ENCODE results near the gene USP3.

Gene USP3

DNA sequence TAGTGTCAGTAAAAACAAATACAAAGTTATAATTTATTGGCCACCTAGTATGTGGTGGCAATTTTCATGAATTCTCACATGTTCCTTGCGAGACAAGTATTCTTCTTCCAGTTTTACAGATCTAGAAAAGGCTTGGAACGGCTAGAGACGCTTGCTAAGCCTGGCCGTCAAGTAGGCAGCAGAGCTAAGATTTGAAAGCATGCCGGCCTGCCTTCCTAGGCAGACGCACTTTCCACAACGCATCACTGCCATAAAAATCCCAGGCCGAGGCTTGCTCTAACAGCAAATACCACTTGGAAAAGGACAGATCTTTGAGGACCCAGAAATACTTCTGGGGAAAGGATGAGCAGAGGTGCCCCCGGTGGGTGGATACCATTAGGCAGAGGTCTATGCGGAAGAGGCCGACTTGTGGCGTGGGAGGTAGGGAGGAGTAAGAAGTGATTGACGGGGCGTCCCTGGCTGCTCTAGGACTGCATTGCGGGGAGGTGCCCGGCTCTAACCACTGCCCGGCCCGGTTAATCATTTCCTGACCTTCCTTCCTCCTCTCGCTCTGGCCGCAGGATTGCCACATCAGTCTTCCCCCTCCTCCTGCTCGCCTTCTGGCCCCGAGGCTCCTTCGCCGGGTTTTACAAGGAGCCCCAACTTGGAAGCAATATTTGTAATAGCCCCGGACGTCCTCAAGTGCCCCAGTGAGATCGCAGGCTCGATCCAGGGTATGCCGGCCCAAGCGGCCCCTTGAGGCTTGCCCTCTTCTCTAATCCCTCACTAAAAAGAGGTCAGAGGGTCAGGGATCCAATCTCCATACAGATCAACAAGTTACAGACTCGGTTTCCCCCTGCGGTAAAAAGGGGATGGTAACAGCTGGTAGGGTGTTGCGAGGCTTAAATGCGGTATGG lies 1.3 kb upstream of the USP3 start:
- Histone ChIP-seq H3K4me3 (ENCODE audit: low read depth, low read length) (no peak overlapping the region), H3K27ac (ENCODE audit: low read depth, low read length) (peak overlapping the region; percentile 22), H2AFZ (ENCODE audit: insufficient read depth, low read length, poor library complexity) (peak overlapping the region; percentile 72), H4K8ac (ENCODE audit: low read depth, low read length) (peak overlapping the region; percentile 25), H3K9me3 (ENCODE audit: insufficient read depth, low read depth, low read length) (no peaks in the 10 kb centered on the region), H3K23ac (ENCODE audit: low read length) (no peak overlapping the region), H2BK120ac (ENCODE audit: insufficient read depth, low read length, poor library complexity) (peak overlapping the region; percentile 14), H3K36me3 (ENCODE audit: control insufficient read depth in 1 of 2, insufficient read depth in 2 of 2, low read length in 2 of 2) (no peaks in the 10 kb centered on the region), H4K91ac (ENCODE audit: low read depth, low read length) (peak overlapping the region; percentile 21), H3K27me3 (ENCODE audit: insufficient read depth, low read length) (no peaks in the 10 kb centered on the region), H3K79me1 (ENCODE audit: low read length) (peaks cover 24% of the 10 kb centered on the region), H2BK5ac (ENCODE audit: low read depth, low read length, poor library complexity) (peak overlapping the region; percentile 3), H3K18ac (ENCODE audit: low read length) (peak overlapping the region; percentile 4), H3K79me2 (ENCODE audit: control insufficient read depth, insufficient read depth, low read length, poor library complexity) (peaks cover 12% of the 10 kb centered on the region), H3K4me1 (ENCODE audit: control insufficient read depth in 1 of 2, insufficient read depth in 2 of 2, low read length in 2 of 2) (peaks cover 3 to 14% of the 10 kb centered on the region in 2 experiments), H3K9ac (ENCODE audit: low read length) (no peak overlapping the region), H3K4ac (ENCODE audit: low read depth, low read length) (no peak overlapping the region), H3K14ac (ENCODE audit: low read length) (peak overlapping the region; percentile 45), H2BK12ac (ENCODE audit: low read length) (no peak overlapping the region), H2AK5ac (ENCODE audit: low read length) (no peak overlapping the region), H3K4me2 (ENCODE audit: low read length) (peak overlapping the region; percentile 73), H4K12ac (ENCODE audit: low read depth, low read length) (no peak overlapping the region)
- no CpG with 5 or more reads among the region's 34 CpGs for WGBS (ENCODE audit: extremely low coverage, insufficient coverage, insufficient read length)
- DNase-seq, result peak; percentile 84 to 85

DNA sequence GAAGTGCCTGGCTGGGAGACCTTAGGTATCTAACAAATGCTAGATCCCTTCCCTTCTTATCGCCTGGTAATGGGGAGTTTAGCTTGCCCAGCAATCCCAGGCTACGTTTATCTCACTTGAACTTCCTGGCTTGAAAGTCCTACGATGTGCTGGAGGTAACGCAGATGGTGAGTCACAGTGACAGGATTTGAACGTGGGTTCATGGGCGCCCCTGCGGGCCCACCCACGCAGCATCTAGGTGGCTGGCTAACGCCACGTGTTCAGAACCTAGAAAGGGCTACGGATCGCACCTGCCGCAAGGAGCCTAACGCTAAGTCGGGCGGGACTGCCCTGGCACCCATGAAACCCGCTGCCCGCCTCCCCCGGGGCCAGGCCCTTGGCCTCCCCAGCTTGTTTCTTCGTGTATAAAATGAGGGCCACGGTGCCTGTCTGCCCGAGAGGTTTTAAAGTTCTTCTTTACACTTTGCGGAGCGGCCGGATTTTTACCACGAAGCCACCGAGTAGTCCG lies 600 bp upstream of the USP3 start:
- Histone ChIP-seq H3K79me1 (ENCODE audit: low read length) (peaks cover 24% of the 10 kb centered on the region), H3K23ac (ENCODE audit: low read length) (no peak overlapping the region), H2AK5ac (ENCODE audit: low read length) (no peak overlapping the region), H3K4me3 (ENCODE audit: low read depth, low read length) (peak overlapping the region; percentile 68), H3K9me3 (ENCODE audit: insufficient read depth, low read depth, low read length) (no peaks in the 10 kb centered on the region), H3K27me3 (ENCODE audit: insufficient read depth, low read length) (no peaks in the 10 kb centered on the region), H3K4me1 (ENCODE audit: control insufficient read depth in 1 of 2, insufficient read depth in 2 of 2, low read length in 2 of 2) (peaks cover 3 to 14% of the 10 kb centered on the region in 2 experiments), H2AFZ (ENCODE audit: insufficient read depth, low read length, poor library complexity) (peak overlapping the region; percentile 12), H2BK5ac (ENCODE audit: low read depth, low read length, poor library complexity) (peak overlapping the region; percentile 25), H3K4ac (ENCODE audit: low read depth, low read length) (peak overlapping the region; percentile 26), H2BK12ac (ENCODE audit: low read length) (peak overlapping the region; percentile 2), H4K8ac (ENCODE audit: low read depth, low read length) (peak overlapping the region; percentile 8), H3K4me2 (ENCODE audit: low read length) (peak overlapping the region; percentile 73), H2BK120ac (ENCODE audit: insufficient read depth, low read length, poor library complexity) (peak overlapping the region; percentile 52), H3K14ac (ENCODE audit: low read length) (peak overlapping the region; percentile 45), H3K36me3 (ENCODE audit: control insufficient read depth in 1 of 2, insufficient read depth in 2 of 2, low read length in 2 of 2) (no peaks in the 10 kb centered on the region), H4K12ac (ENCODE audit: low read depth, low read length) (peak overlapping the region; percentile 1), H3K27ac (ENCODE audit: low read depth, low read length) (peak overlapping the region; percentile 22), H3K9ac (ENCODE audit: low read length) (peak overlapping the region; percentile 51), H3K18ac (ENCODE audit: low read length) (peak overlapping the region; percentile 4), H4K91ac (ENCODE audit: low read depth, low read length) (peak overlapping the region; percentile 74), H3K79me2 (ENCODE audit: control insufficient read depth, insufficient read depth, low read length, poor library complexity) (peaks cover 12% of the 10 kb centered on the region)
- WGBS (ENCODE audit: extremely low coverage, insufficient coverage, insufficient read length), result no CpG with 5 or more reads among the region's 28 CpGs
- peak; percentile 87 to 89 for DNase-seq

GRCh38 chr15:63504979-63505841 lies 817 bp downstream of the USP3 start:
- H3K9ac ChIP-seq (ENCODE audit: low read length), result peak overlapping the region; percentile 92
- no peaks in the 10 kb centered on the region for H3K27me3 ChIP-seq (ENCODE audit: insufficient read depth, low read length)
- no CpG with 5 or more reads among the region's 79 CpGs for WGBS (ENCODE audit: extremely low coverage, insufficient coverage, insufficient read length)
- H3K79me2 ChIP-seq (ENCODE audit: control insufficient read depth, insufficient read depth, low read length, poor library complexity), result peaks cover 12% of the 10 kb centered on the region
- peak overlapping the region; percentile 75 for H2AFZ ChIP-seq (ENCODE audit: insufficient read depth, low read length, poor library complexity)
- H3K23ac ChIP-seq (ENCODE audit: low read length), result no peak overlapping the region
- H3K14ac ChIP-seq (ENCODE audit: low read length), result peak overlapping the region; percentile 74
- H4K91ac ChIP-seq (ENCODE audit: low read depth, low read length), result peak overlapping the region; percentile 78
- H2BK12ac ChIP-seq (ENCODE audit: low read length), result no peak overlapping the region
- peaks cover 24% of the 10 kb centered on the region for H3K79me1 ChIP-seq (ENCODE audit: low read length)
- H2BK5ac ChIP-seq (ENCODE audit: low read depth, low read length, poor library complexity), result peak overlapping the region; percentile 42
- H2BK120ac ChIP-seq (ENCODE audit: insufficient read depth, low read length, poor library complexity), result peak overlapping the region; percentile 18
- H3K4me2 ChIP-seq (ENCODE audit: low read length), result peak overlapping the region; percentile 61
- H3K18ac ChIP-seq (ENCODE audit: low read length), result peak overlapping the region; percentile 38
- H3K27ac ChIP-seq (ENCODE audit: low read depth, low read length), result peak overlapping the region; percentile 62
- H2AK5ac ChIP-seq (ENCODE audit: low read length), result peak overlapping the region; percentile 35
- H3K4me3 ChIP-seq (ENCODE audit: low read depth, low read length), result peak overlapping the region; percentile 95
- no peaks in the 10 kb centered on the region for H3K36me3 ChIP-seq (ENCODE audit: control insufficient read depth in 1 of 2, insufficient read depth in 2 of 2, low read length in 2 of 2)
- peak; percentile 67 to 69 for DNase-seq
- peak overlapping the region; percentile 57 for H4K12ac ChIP-seq (ENCODE audit: low read depth, low read length)
- peak overlapping the region; percentile 78 for H4K8ac ChIP-seq (ENCODE audit: low read depth, low read length)
- no peaks in the 10 kb centered on the region for H3K9me3 ChIP-seq (ENCODE audit: insufficient read depth, low read depth, low read length)
- H3K4ac ChIP-seq (ENCODE audit: low read depth, low read length), result peak overlapping the region; percentile 87
- peaks cover 3 to 14% of the 10 kb centered on the region in 2 experiments for H3K4me1 ChIP-seq (ENCODE audit: control insufficient read depth in 1 of 2, insufficient read depth in 2 of 2, low read length in 2 of 2)

- Histone ChIP-seq H3K4ac (ENCODE audit: low read depth, low read length) (peak overlapping the region; percentile 87), H3K14ac (ENCODE audit: low read length) (no peak overlapping the region), H3K9ac (ENCODE audit: low read length) (no peak overlapping the region), H3K79me1 (ENCODE audit: low read length) (peaks cover 24% of the 10 kb centered on the region), H2BK5ac (ENCODE audit: low read depth, low read length, poor library complexity) (no peak overlapping the region), H3K27ac (ENCODE audit: low read depth, low read length) (no peak overlapping the region), H4K12ac (ENCODE audit: low read depth, low read length) (no peak overlapping the region), H3K27me3 (ENCODE audit: insufficient read depth, low read length) (no peaks in the 10 kb centered on the region), H3K36me3 (ENCODE audit: control insufficient read depth in 1 of 2, insufficient read depth in 2 of 2, low read length in 2 of 2) (no peaks in the 10 kb centered on the region), H4K91ac (ENCODE audit: low read depth, low read length) (no peak overlapping the region), H3K18ac (ENCODE audit: low read length) (no peak overlapping the region), H2BK12ac (ENCODE audit: low read length) (no peak overlapping the region), H3K9me3 (ENCODE audit: insufficient read depth, low read depth, low read length) (no peaks in the 10 kb centered on the region), H3K4me3 (ENCODE audit: low read depth, low read length) (no peak overlapping the region), H3K4me2 (ENCODE audit: low read length) (peak overlapping the region; percentile 61), H3K79me2 (ENCODE audit: control insufficient read depth, insufficient read depth, low read length, poor library complexity) (peaks cover 12% of the 10 kb centered on the region), H2BK120ac (ENCODE audit: insufficient read depth, low read length, poor library complexity) (no peak overlapping the region), H2AFZ (ENCODE audit: insufficient read depth, low read length, poor library complexity) (no peak overlapping the region), H2AK5ac (ENCODE audit: low read length) (no peak overlapping the region), H3K23ac (ENCODE audit: low read length) (no peak overlapping the region), H4K8ac (ENCODE audit: low read depth, low read length) (no peak overlapping the region), H3K4me1 (ENCODE audit: control insufficient read depth in 1 of 2, insufficient read depth in 2 of 2, low read length in 2 of 2) (peaks cover 3 to 14% of the 10 kb centered on the region in 2 experiments)
- DNase-seq, result no peak
- WGBS (ENCODE audit: extremely low coverage, insufficient coverage, insufficient read length), result no CpG with 5 or more reads among the region's 8 CpGs
Observed at GRCh38 chr15:63505842-63506222, 1.4 kb downstream of the USP3 start.
